ENCODE results near the gene SLC1A7.

The SLC1A7 gene

DNA sequence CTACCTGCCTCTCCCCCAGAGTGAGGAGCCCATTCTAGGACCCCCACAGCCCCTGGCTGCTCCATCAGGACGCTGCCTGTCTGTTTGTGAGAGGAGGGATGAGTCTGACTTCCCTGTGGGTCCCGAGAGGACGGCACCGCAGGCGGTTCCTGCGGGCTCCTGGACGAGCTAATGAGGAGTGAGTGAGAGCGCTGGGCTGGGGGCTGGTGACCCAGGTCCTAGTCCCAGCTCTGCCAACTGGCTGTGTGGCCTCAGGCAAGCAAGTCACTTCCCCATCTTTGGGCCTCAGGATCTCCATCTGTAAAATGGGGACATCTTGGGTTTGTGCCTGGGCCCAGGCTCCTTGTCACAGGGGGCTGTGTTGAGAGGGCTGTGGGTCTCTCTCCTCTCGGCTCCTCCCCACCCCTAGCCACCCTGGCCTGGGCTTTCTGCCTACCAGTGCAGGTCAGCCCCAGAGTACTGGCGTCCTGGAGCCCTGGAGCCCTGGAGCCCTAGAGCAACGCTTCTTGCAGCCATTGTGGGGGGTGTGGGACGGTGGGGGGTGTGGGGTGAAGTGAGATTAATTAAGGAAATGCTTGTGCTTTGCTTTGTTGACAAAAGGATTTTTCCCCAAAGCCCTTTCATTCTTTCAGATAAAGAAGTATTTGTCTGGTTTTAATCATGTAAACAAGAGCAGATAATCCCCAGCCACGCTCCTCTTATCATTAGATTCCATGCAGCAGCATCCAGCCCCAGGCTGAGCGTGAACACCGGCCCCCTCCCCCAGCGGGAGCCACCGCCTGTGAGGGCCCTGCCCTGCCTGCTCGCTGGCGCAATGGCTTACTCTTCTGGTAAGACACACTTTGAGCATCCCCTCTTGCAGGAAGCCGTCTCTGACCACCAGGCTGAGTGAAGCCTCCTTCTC is 26.8 kb downstream of the SLC1A7 start:
- DNase-seq (ENCODE audit: low spot score): no peak

DNA sequence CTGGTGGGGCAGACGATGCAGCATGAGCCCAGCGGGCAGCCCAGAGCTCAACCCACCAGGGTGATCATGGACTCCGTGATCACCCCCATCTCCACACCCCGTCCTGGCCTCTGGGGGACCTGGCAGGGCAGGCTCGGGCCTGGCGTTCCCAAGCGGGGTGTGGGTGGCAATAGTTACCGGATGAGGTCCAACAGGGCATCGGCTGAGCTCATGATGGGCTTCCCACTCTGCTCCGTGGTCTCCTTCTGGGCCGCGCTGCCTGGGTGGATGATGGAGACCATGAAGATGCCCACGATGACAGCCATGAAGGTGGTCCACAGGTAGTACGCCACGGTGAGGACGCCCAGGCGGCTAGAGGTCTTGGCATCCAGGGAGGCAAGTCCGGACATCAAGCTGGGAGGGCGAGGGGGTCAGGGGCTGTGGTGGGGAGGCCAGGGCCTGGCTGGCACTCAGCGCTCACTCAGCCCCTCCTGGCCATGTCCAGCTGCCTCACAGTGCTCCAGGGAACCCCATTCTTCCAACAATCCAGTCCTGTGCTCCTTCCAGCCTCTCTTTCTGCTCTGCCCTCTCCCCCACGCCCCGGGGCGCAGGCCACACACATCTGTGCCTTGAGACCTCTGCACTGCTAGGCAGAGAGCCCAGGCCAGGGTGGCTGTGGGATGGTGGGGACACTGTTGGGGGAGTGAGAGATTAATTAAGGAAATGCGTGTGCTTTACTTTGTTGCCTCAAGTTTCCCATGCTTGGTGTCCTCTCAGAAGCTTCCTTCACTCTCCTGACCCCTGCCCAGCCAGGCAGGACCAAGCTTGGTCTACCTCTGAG is 27.6 kb downstream of the SLC1A7 start:
- no peak for DNase-seq (ENCODE audit: low spot score)

DNA sequence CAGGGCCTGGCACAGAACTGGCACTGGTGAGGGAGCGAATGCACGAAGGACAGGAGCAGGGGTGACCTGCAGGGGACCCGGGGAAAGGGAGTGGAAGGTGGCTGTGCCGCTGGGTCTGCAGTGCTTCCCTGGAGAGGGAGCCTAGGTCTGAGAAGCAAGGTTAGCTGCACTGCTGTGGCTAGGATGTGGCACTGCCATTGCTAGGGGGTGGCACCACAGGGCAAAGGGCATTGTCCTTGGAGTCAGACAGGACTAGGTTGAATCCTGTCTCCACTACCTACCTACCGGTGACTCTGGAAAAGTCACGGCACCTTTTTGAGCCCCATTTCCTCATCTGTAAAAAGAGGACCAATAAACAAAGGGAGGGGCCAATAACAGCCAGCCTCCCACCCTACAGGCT is 28.3 kb downstream of the SLC1A7 start:
- no peak for DNase-seq (ENCODE audit: low spot score)

DNA sequence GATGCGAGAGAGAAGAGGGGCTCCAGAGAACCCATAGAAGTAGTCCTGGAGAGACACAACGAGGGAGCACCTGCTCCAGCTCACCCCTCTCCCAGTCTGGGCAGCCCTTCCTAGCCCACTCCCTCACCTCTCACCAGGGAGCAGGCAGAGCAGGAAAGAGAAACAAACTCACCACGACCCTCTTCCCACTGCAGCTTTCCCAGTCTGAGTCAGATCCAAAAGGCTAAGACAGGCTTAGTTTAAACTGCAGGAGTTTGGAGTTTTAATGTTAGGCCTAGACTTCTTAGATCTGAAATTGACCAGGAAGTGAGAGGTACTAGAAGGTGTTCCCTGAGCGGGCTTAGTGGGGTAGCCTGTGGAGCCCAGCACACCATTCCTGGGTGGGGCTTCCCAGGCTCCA is 29.6 kb downstream of the SLC1A7 start:
- no peak for DNase-seq (ENCODE audit: low spot score)

DNA sequence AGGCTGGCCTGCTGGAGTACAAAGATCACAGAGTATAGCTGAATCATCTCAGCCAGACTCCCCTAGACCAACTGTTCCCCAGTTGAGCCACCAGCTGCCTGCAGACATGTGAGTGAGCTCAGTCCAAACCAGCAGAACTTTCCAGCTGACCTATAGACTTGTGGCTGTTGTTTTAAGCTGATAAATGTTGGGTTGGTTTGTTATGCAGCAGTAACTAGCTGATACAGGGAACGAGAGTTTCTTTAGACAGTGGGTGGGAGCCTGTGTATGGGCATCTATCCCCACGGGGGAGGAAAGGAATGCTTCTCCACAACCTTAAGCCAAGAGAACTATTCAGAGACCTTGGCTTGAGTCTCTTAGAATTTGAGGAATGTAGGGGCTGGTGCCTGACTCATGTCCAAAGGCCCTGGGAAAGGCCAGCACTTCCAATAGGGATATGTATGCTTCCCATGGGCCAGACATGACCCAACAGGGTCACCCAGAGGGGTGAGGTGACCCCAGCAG is 30.1 kb downstream of the SLC1A7 start:
- DNase-seq (ENCODE audit: low spot score): no peak

DNA sequence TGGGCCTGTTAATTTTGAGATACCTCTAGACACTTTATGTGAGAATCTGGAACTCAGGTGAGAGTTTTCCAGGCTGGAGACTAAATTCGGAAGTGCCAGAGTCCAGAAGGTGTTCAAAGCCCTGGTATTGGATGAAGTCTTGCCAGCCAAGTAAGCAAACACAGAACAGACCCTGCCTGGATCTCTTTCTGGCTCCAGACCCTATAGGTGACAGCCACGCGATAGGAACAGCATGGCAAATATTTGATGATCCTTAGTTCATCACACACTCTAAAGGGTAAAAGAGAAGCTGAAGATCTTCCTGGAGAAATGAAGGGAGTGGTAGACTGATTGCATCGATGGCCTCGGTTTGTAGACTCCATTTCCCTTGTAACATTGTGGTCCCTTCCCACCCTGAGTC is 30.7 kb downstream of the SLC1A7 start:
- DNase-seq (ENCODE audit: low spot score): no peak

DNA sequence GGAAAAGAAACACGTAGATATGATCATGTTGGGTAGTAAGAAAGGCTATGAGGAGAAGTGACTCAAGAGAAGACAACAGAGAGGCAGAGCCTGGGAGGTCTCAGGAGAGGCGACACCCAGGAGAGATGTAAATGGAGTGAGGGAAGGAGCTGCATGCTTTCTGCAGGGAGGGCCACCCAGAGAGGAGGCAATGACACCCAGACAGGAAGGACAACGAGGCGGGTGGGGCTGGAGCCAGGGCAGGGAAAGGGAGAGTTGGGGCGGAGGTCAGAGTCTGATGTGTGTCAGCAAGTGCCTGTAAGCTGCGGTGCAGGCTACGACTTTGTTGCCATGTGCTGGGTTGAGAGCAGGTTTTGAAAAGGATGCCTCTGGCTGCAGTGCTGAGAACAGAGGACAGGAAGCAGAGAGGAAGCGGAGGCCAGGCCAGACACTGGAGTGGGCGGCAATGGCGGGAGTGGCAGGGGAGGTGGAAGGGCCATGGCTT is 31.3 kb downstream of the SLC1A7 start:
- no peak for DNase-seq (ENCODE audit: low spot score)

DNA sequence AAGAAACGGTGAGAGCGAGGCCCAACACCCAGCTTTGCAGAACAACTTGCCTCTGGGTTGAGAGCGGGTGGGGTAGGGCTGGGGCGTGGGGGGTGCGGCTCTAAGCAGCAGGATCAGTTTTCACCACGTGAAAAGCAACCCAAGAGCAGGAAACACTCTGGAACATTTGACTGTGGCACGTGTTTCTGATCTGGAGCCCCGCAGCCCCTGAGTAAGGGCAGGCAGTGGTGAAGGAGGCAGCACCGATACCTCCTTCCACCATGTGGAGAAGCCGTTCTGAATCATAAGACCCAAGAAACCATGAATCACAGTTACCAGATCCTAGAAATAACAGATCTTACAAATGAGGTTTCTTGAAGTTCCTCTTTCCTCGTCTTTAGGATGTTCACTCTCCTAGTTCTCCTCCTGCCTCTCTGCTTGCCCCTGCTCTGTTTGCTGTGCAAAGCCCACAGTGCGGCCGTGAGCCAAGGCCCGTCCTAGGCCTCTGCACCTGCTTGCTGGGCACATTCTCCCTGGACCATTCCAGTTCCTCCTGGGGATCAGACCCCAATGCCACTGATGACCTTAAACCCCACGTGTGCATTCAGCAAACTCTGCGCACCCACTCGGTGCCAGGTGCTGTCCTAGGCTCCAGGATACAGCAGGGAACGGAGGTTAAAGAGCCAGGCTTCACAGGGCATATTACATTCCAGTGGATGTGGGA is 31.9 kb downstream of the SLC1A7 start:
- no peak for DNase-seq (ENCODE audit: low spot score)

DNA sequence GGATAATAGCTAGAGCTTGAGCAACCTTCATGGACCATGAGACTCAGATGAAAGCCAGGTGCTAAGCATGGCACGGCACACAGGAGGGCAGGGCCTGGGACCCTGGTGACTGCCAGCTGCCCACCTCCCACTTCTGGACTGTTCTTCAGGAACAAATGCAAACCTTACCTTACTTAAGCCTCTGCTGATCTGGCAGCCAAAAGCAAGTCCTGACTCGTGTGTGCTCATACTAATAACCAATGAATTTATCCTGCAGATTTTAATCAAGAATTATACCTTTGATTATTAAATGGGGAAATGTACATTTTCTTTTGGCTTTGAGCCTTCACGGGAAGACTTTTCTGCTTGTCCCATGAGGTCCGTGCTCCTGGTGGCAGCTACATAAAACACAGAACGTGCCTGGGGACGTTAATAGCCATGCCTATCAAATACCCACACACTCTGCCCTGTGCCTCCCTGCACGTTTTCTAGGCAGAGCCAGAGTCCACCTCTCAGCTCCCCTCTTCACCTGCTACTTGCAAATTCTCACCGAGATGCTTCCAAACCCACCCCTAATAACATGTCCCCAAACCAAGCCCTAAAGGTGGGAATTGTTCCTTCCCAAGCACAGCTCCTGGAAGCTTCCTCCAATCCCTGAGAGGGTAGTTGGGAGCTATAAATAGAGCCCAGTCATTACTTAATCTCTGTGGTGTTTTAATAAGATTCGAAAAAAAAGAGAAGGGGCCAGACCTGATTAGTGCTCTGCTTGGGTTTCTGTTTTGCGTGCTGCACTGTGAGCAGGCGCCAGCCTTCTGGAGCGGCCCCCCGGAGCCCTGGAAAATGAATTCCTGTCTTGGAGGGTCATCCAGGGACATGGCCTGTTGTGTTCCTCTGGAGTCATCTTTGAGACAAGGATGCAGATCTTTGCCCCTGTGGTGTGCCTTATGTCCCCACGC is 33.5 kb downstream of the SLC1A7 start:
- DNase-seq (ENCODE audit: low spot score): no peak

DNA sequence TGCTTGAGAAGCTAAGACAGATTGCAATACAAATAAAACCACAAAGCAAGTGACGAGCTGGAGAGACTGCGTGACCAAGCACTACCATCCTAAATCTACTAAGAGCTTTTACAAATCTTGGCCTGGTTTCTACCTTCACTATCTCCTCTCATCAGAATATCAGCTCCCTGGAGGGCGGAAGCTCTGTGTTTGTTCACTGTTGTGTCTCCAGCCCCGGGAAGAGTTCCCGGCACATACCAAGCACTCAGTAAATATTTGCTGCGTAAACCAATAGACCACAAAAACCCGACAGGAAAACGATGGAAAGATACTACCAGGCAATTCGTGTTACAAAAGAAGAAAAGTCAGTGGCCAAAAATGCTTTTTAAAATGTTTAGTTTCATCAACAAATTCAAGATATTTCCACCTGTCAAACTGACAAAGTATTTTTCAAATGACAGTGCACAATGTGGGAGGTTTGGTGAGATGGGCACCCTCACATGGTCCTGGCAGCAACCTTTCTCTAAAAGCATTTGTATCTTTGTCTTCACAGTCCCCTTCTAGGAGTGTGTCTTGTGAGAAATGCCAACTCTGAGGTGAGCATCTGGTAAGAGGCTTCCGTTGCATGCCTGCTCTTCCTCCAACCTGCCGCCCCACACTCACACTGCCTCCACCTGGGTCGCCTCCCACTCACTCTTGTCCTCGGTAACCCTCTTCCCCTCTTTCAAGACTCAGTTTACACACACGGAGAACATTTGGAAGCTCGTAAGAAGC is 34.7 kb downstream of the SLC1A7 start:
- DNase-seq (ENCODE audit: low spot score): no peak

DNA sequence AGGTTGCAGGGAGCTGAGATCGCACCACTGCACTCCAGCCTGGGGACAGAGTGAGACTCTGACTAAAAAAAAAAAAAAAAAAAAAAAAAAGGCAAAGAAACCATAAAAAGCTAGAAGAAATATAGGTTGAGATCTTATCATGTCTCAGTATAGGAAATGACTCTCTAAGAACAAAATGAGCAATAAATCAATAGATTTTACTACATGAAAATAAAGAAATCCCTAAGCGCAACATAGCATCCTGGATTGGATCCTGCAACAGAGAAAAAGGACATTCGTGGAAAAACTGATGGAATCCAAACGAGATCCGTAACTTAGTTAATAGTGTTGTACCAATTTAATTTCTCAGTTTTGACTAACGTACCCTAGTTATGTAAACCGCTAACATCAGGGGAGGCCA is 35.3 kb downstream of the SLC1A7 start:
- no peak for DNase-seq (ENCODE audit: low spot score)

DNA sequence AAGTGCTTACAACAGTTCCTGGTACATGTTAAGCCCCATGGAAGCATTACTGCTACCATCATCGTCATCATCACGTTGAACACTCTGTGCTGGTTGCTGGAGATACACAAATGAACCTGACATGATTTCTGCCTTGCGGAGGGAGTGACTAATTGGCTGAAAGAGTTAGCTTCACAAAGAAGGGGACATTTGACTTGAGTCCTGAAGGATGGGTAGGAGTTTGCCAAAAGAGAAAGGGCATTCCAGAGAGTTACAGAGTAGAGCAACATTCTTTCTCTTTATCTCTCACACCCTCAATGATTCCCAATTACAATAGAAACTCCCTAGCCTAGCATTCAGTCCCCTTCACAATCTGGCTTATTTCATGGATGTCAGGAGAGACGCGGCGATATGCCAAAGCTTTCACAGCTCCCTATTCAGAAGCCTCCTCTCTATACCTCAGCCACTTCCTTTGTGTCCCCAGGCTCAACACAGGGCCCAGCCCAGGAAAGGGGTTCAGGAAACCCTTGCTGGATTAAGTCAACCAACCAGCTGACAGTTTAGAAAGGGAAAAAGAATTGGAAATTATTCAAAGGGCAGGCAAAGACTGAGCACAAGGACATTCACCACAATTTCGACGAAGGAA is 38.0 kb downstream of the SLC1A7 start:
- no peak for DNase-seq (ENCODE audit: low spot score)

DNA sequence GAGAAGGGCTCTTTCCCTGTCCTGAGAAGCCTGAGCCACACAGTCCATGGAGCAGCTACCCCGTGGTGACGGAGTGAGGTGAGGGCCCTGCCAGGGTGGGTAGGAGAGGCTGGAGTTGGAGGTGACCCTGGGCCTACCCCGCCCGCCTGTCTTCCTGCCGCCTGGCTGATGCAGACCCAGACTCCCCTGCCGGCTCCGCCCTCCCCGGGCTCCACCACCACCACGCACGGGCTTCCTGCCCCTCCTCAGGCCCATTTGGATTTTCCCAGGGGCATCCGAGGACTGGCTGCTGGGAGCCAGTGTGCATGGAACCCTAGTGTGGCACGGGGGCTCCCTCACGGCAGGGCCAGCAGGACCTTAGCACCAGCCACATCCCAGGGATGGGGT is 47.9 kb downstream of the SLC1A7 start:
- DNase-seq (ENCODE audit: low spot score): no peak

DNA sequence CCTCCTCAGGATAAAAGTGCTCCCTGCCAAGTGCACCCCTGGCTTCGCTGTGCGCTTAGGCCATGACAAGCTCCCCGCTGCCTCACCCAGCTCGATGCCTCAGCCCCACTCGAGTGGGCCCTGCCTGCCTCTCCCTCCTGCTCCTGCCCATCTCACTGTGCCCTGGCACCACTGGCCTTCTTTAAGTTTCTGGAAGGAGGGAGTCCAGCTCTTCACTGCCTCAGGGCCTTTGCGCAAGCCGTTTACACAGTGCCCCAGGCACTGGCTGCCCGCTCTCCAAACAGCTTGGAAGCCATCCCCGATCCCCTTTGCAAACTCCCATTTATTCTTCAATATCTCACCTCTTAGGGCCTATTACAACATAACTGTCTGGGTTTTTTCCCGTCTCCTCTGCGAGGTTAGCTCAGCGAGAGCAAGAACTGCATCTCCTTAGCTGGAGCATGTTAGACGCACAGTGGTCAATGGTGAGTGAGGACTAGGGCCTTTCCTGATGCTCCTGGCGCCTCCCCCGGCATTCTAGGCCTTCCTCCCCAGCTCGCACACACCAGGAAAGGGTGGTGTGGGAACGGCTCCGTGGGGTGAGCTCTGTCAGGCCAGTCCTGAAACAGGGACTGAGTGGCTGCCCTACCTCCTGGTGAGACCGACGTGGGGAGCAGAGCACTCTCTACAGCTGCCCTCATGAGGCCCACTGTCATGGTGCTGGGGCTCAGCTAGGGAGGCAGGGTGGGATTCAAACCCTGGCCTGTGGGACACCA is 48.5 kb downstream of the SLC1A7 start:
- DNase-seq (ENCODE audit: low spot score): no peak

DNA sequence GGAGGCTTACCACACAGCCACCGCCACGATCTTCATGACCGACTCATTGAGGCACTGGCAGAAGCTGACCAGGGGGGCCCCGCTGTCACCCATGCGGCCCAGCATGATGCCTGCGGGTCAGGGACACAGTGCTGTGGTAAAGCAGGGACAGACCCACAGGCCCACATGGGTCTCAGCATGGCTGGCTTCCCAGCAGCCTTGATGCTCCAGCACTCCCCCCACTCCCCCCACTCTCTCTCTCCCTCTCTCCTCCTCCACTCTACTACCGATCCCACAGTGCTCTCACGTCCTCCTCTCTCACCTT is 49.0 kb downstream of the SLC1A7 start:
- DNase-seq (ENCODE audit: low spot score): no peak

DNA sequence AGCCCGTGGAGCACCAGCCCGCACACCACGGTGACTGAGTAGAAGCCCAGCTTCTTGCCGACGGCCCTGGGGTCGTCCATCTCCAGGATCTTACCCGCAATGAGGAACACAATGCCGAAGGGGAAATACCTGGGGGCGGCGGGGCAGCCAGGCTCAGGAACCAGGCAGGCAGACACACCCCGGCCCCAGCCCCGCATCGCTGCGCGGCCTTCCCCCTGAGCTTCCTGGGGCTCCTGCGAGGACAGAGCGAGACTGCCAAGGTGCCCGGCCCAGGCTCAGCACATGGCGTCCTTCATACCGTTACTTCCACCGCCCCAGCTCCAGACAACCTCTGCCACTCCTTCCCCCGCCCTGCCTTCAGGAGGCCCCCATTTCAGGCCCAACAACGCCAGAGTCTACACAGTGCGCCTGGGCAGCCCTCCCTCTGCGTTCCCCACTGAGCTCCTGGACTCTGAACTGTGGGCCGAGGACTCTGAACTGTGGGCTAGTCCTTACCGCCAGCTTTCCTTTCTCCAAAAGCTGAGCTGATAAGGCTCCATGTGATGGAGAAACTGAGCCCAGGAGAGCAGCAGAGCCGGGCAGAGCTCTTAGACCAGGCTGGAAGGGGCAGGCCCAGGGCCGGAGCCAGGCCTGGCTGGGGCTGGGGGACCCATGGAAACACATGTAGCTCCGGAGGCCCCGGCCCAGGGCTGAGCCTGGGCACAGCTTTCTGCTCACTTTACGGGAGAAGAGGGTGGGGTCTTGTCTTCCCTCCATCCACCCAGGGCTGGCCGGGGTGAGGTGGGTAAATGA is 49.6 kb downstream of the SLC1A7 start:
- DNase-seq (ENCODE audit: low spot score): no peak

DNA sequence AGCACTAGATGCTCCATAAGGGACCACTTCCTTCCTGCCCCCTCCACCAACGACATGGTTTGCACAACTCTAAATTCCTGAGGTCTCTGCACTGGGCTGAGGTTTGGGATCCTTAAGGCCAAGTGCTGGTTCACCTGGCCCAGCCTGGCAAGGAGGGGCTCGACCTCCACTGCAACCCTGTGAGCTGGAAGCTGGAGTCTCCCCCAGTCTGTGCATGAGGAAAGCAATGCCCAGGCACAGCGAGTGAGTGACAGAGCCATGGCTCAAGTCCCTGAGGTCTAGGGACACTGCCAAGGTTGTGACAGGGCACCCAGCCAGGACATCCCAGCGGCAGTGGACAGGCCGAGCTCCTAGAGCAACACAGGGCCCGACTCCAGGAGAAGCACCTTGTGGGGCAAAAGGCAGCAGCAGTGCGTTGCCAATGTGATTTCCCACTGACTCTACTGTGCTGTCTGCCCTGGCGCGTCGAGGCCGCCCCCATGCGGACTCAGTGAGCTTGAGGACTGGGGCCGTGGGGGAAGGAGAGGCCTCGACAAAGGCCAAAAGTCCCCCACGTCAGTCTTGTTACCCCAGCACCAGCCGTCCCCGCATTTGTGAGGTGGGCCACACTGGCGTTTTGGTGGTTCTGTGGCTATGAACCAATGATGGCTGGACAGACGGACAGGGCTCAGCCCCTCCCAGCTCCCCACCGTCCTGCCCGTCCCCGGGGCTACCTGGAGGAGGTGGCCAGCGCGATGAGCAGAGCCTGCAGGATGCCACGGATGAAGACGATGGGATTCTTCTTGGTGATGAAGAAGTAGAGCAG is 50.4 kb downstream of the SLC1A7 start:
- DNase-seq (ENCODE audit: low spot score): no peak

Data from RKO (cell line).